ENCODE data around the gene DDIT3. TPM values are rescaled to one million over a fixed set of nuclear protein-coding genes. Genes with fewer than 3 reads are reported as not detected.

DDIT3 gene
- total RNA-seq, 1 donor from 2014 or later: 6.0 TPM

DNA sequence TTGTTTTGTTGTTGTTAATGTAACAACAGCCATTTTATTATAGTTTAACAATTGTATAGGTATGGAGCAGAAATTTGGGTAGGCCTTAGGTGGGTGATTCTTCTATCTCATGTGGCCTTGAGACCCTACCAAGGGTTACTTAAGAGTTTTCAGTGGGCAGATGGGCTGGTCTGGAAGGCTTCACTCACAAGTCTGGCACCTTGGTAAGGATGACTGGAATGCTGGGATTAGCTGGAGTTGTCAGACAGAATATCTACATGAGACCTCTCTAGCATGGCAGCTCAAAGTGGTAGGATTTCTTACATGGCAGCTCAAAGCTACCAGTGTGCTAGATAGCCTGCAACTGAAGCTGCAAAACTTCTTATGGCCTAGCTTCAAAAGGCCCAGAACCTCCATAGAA, 34.6 kb downstream of the DDIT3 start:
- DNase-seq (ENCODE audit: low read depth, low spot score): no peak

- no peak for DNase-seq (ENCODE audit: low read depth, low spot score)
Observed at GRCh38 chr12:57483466-57483865, 36.8 kb downstream of the DDIT3 start.

GRCh38 chr12:57481671-57482070, 38.6 kb downstream of the DDIT3 start:
- no peak for DNase-seq (ENCODE audit: low read depth, low spot score)

GRCh38 chr12:57479376-57480115, 40.8 kb downstream of the DDIT3 start, which contains the start of gene ARHGAP9:
TSS of gene ARHGAP9 (minus strand) at chr12:57479866. CDS start at chr12:57479406, 460 bp downstream.
- DNase-seq (ENCODE audit: low read depth, low spot score): no peak

- DNase-seq (ENCODE audit: low read depth, low spot score): no peak
Observed at GRCh38 chr12:57479043-57479375, 41.3 kb downstream of the DDIT3 start.

GRCh38 chr12:57477710-57478681, 42.3 kb downstream of the DDIT3 start:
- DNase-seq (ENCODE audit: low read depth, low spot score): no peak

- no peak for DNase-seq (ENCODE audit: low read depth, low spot score)
Observed at GRCh38 chr12:57476993-57477709, 43.2 kb downstream of the DDIT3 start.

- no peak for DNase-seq (ENCODE audit: low read depth, low spot score)
Observed at GRCh38 chr12:57476162-57476992, 43.9 kb downstream of the DDIT3 start.

DNA sequence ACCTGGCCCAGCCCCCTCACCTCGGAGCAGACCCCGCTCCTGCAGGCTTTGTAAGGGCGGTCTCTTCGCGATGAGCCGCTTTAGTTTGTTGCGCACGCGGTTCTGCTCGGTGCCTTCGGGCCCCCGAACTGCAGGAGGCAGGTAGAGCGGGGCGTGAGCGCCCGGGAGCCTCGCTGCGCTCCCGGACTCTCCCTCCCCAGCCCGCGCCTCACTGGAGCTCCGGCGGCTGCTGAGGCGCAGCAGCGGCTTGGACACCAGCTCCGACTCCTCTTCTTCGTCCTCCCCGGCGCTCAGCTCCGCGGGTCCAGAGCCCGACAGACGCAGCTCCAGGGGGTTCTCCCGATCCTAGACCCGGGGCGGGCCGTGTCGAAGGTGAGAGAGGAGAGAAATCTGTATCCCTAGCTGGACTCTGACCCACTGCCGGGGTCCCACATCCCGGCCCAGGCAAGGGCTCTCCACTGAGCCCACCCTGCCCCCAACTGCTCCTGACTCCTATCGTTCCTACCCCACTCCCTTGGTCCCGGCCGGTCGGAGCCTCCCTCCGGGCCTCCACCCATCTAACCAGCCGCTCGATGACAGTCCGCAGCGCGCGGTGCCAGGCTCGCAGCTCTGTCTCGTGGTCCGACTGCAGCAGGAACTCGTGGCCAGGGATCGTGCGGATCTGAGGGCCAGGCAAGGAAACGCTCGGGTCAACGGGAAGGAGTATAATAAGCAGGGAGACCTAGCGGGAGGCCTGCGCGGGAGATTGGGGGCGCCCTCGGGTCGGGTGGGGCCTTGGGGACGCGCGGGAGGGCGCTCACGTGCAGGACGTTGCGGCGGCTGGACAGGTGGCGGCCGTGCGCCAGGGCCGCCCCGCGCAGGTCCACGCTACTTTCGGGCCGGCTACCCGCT, 44.8 kb downstream of the DDIT3 start:
- DNase-seq (ENCODE audit: low read depth, low spot score): no peak

GRCh38 chr12:57474862-57475261, 45.5 kb downstream of the DDIT3 start:
- no peak for DNase-seq (ENCODE audit: low read depth, low spot score)

GRCh38 chr12:57474430-57474829, 45.9 kb downstream of the DDIT3 start:
- no peak for DNase-seq (ENCODE audit: low read depth, low spot score)

DNA sequence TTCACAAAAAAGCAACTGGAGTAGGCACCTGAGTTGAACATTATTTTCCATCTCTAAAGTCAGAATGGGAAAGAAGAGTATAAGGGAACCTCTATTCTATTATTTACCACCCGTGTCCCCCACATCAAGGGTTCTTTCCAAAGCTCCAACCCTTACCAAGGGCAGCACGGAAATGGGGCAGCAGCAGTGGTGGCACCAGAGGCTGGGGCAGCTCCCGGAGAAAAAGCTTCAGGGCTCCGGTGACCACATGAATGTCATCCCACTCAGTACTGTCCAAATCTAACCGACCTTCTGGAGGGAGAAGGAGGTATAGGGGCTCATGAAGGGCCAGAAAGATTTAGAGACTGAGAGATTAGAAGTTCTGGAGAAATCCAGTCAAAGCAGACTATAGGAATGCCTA, 46.4 kb downstream of the DDIT3 start:
- no peak for DNase-seq (ENCODE audit: low read depth, low spot score)

- DNase-seq (ENCODE audit: low read depth, low spot score): no peak
Observed at GRCh38 chr12:57473392-57473791, 46.9 kb downstream of the DDIT3 start.

- DNase-seq (ENCODE audit: low read depth, low spot score): no peak
Observed at GRCh38 chr12:57472391-57472790, 47.9 kb downstream of the DDIT3 start.

DNA sequence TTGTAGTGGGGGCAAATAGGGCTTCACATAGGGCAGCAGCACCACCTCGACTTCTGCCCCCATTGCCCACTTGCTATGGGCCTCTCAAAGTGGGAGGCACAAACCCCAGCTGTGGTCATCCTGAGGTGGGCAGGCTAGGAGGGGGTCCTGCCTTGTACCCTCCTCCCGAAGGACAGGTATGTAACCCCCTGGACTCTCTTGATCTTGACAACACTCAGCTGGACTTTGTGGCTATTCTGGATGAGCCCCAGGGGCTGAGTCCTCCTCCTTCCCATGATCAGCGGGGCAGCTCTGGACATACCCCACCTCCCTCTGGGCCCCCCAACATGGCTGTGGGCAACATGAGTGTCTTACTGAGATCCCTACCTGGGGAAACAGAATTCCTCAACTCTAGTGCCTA, 48.7 kb downstream of the DDIT3 start:
- DNase-seq (ENCODE audit: low read depth, low spot score): no peak

- no peak for DNase-seq (ENCODE audit: low read depth, low spot score)
Observed at GRCh38 chr12:57470970-57471656, 49.2 kb downstream of the DDIT3 start.

DNA sequence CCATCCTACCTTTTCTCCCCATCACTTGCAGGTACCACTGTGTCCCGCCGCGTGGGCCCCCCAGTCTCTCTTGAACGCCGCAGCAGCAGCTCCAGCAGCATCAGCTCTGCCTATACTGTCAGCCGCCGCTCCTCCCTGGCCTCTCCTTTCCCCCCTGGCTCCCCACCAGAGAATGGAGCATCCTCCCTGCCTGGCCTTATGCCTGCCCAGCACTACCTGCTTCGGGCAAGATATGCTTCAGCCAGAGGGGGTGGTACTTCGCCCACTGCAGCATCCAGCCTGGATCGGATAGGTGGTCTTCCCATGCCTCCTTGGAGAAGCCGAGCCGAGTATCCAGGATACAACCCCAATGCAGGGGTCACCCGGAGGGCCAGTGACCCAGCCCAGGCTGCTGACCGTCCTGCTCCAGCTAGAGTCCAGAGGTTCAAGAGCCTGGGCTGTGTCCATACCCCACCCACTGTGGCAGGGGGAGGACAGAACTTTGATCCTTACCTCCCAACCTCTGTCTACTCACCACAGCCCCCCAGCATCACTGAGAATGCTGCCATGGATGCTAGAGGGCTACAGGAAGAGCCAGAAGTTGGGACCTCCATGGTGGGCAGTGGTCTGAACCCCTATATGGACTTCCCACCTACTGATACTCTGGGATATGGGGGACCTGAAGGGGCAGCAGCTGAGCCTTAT, 49.9 kb downstream of the DDIT3 start:
- DNase-seq (ENCODE audit: low read depth, low spot score): no peak

GRCh38 chr12:57469296-57470164, 50.8 kb downstream of the DDIT3 start:
- DNase-seq (ENCODE audit: low read depth, low spot score): no peak
